Measurements from ENCODE around the gene MAP3K8. TPM values are rescaled to one million over a fixed set of nuclear protein-coding genes. Genes with fewer than 3 reads are reported as not detected.

The MAP3K8 gene
- total and polyA plus RNA-seq, 8 donors, result 2.2 to 38.7 (median 13.3) TPM

DNA sequence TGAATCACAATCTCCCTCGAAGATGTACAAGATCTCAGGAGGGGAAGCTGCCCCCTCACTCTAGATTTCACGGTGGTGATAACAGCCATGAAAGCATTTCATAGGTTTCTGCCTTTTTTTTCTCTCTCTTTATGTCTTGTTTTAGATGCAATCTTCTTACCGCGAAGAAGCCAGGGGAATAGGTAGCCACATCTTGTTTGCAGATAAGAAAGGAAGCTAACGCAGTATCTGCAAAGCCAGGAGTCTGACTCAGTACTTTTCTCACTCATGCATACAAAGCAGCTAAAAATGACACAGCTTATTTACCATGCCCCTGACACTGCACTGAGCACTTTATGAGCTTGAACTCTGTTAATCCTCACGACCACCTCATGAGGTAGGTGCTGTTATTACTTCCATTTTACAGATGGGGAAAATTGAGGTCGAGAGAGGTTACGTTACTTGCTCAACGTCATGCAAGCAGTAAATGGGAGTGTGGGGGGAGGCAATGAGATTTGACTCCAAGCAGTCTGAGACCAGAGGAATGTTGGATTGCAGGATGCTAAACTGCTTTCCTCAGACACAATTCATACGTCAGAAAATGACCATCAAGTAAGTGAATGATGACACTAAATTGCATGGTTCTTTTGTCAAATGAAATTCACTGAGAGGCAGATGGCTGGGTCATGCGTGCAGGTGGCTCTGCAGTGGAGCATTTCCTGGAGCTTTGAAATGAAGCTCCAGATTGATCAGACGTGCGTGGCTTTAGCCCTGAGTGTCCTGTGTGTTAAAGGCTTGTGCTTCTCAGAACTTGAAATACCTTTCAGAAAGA is 3.3 kb downstream of the MAP3K8 start:
- H3K27ac ChIP-seq, result peak overlapping the region; percentile 9 to 99 (median 99)
- peak overlapping the region; percentile 81 to 94 (median 92) for H3K4me3 ChIP-seq
- H3K36me3 ChIP-seq, result peaks cover 7 to 44% (median 24%) of the 10 kb centered on the region in 4 donors
- no peaks in the 10 kb centered on the region for H3K27me3 ChIP-seq
- DNase-seq, result peak in 1 of 2 donors; percentile 54
- H3K9me3 ChIP-seq, result no peaks in the 10 kb centered on the region
- intact Hi-C loops (cut with DNase I; ENCODE audit: low total_unique reads), result no loop called here
- peaks cover 36 to 81% (median 60%) of the 10 kb centered on the region in 4 donors for H3K4me1 ChIP-seq
- WGBS, 5 donors, result 18 to 34% (median 32%) methylated on average over 13 of the region's 13 CpGs
- TF ChIP-seq POLR2AphosphoS5 (IDR thresholded peaks at IDR 0.05), result peak in 1 of 3 donors; percentile 17
- TF ChIP-seq POLR2A (IDR thresholded peaks at IDR 0.05), result no peak
- TF ChIP-seq, protein P1, sequence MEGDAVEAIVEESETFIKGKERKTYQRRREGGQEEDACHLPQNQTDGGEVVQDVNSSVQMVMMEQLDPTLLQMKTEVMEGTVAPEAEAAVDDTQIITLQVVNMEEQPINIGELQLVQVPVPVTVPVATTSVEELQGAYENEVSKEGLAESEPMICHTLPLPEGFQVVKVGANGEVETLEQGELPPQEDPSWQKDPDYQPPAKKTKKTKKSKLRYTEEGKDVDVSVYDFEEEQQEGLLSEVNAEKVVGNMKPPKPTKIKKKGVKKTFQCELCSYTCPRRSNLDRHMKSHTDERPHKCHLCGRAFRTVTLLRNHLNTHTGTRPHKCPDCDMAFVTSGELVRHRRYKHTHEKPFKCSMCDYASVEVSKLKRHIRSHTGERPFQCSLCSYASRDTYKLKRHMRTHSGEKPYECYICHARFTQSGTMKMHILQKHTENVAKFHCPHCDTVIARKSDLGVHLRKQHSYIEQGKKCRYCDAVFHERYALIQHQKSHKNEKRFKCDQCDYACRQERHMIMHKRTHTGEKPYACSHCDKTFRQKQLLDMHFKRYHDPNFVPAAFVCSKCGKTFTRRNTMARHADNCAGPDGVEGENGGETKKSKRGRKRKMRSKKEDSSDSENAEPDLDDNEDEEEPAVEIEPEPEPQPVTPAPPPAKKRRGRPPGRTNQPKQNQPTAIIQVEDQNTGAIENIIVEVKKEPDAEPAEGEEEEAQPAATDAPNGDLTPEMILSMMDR (IDR thresholded peaks at IDR 0.05), result no peak
- no peak for TF ChIP-seq EP300 (IDR thresholded peaks at IDR 0.05)

DNA sequence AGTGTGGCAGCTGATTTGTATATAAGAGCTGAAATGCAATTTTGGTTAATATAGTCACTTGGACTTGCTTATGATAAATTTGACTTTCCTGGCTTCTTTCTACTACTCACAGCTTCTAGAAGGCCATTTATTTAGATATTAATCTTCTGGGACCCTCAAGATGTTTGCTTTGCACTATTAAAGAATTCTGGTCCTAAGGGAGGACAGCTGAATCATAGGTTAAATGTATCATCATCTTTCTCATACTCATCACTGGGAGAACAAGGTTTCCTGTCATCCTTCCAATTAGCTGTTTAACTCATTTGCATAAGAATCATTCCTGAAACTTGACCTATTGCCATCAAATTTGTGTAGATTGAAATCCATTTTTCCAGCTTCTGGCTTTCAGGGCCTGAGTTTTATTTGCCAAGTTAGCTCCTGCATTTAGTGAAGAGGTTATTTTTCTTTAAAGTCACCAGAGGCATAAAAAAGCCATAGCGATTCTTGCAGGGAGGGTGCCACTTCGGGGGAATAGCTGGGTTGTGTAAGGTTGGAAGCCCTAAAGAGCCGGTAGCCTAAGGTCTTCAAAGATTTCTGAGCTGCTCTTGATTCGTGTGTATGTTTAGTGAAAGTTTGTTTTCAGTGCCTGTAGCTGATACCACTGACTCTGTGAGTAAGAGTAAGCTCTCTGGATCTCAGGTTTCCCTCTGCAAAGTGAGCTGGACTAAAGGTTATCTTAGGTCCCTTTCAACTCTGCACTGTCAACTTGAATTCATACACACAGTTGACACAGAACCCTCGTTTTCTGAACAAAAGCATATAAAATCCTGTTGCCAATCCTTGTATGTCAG is 4.3 kb downstream of the MAP3K8 start:
- TF ChIP-seq, protein P1 (IDR thresholded peaks at IDR 0.05), result no peak
- no peak for TF ChIP-seq POLR2A (IDR thresholded peaks at IDR 0.05)
- no peak for TF ChIP-seq EP300 (IDR thresholded peaks at IDR 0.05)
- TF ChIP-seq POLR2AphosphoS5 (IDR thresholded peaks at IDR 0.05), result no peak
- peak in 1 of 2 donors; percentile 53 for DNase-seq
- Histone ChIP-seq H3K4me3 (peak overlapping the region in 3 of 4 donors; percentile 91 to 94 (median 93)), H3K4me1 (peaks cover 32 to 80% (median 57%) of the 10 kb centered on the region in 4 donors), H3K9me3 (no peaks in the 10 kb centered on the region), H3K27me3 (no peaks in the 10 kb centered on the region), H3K36me3 (peaks cover 7 to 54% (median 31%) of the 10 kb centered on the region in 4 donors), H3K27ac (peak overlapping the region; percentile 48 to 99 (median 99))
- intact Hi-C loops (cut with DNase I; ENCODE audit: low total_unique reads), result no loop called here
- WGBS, 5 donors, result 17 to 33% (median 28%) methylated on average over 5 of the region's 5 CpGs

- H3K9me3 ChIP-seq, result no peaks in the 10 kb centered on the region
- no peak for DNase-seq
- intact Hi-C loops (cut with DNase I; ENCODE audit: low total_unique reads), result no loop called here
- peak overlapping the region in 2 of 5 donors; percentile 96 to 99 for H3K27ac ChIP-seq
- peak overlapping the region in 1 of 4 donors; percentile 10 for H3K4me3 ChIP-seq
- TF ChIP-seq, protein P1 (IDR thresholded peaks at IDR 0.05), result no peak
- no peak for TF ChIP-seq POLR2A (IDR thresholded peaks at IDR 0.05)
- TF ChIP-seq POLR2AphosphoS5 (IDR thresholded peaks at IDR 0.05), result no peak
- no peak for TF ChIP-seq EP300 (IDR thresholded peaks at IDR 0.05)
- no peaks in the 10 kb centered on the region for H3K27me3 ChIP-seq
- H3K4me1 ChIP-seq, result peaks cover 28 to 91% (median 60%) of the 10 kb centered on the region in 4 donors
- peaks cover 7 to 61% (median 31%) of the 10 kb centered on the region in 4 donors for H3K36me3 ChIP-seq
- WGBS, 5 donors, result 91 to 98% (median 94%) methylated on average over 3 of the region's 3 CpGs
Measured at GRCh38 chr10:30439931-30440330, 5.9 kb downstream of the MAP3K8 start.

GRCh38 chr10:30442019-30442606 is 8.1 kb downstream of the MAP3K8 start:
- intact Hi-C loops (cut with DNase I; ENCODE audit: low total_unique reads), result no loop called here
- TF ChIP-seq EP300 (IDR thresholded peaks at IDR 0.05), result no peak
- no peak for TF ChIP-seq POLR2AphosphoS5 (IDR thresholded peaks at IDR 0.05)
- TF ChIP-seq, protein P1 (IDR thresholded peaks at IDR 0.05), result no peak
- TF ChIP-seq POLR2A (IDR thresholded peaks at IDR 0.05), result no peak
- H3K36me3 ChIP-seq, result peaks cover 7 to 76% (median 35%) of the 10 kb centered on the region in 4 donors
- peak overlapping the region in 3 of 5 donors; percentile 11 to 80 (median 56) for H3K27ac ChIP-seq
- 62 to 73% (median 70%) methylated on average over 4 of the region's 4 CpGs for WGBS, 5 donors
- no peaks in the 10 kb centered on the region for H3K27me3 ChIP-seq
- DNase-seq, result peak in 1 of 2 donors; percentile 11
- H3K4me3 ChIP-seq, result no peak overlapping the region
- H3K9me3 ChIP-seq, result no peaks in the 10 kb centered on the region
- peaks cover 20 to 85% (median 51%) of the 10 kb centered on the region in 4 donors for H3K4me1 ChIP-seq

All from stomach (tissue), 9 donors.